ENCODE measurements around the gene KDM2A. TPM values are rescaled to one million over a fixed set of nuclear protein-coding genes. Genes with fewer than 3 reads are reported as not detected.
A peak's percentile ranks its signal among the peaks of the same experiment; 100 is the strongest.

The KDM2A gene
- total RNA-seq, 2 donors from 2014 or later: 27.7 to 37.3 TPM

DNA sequence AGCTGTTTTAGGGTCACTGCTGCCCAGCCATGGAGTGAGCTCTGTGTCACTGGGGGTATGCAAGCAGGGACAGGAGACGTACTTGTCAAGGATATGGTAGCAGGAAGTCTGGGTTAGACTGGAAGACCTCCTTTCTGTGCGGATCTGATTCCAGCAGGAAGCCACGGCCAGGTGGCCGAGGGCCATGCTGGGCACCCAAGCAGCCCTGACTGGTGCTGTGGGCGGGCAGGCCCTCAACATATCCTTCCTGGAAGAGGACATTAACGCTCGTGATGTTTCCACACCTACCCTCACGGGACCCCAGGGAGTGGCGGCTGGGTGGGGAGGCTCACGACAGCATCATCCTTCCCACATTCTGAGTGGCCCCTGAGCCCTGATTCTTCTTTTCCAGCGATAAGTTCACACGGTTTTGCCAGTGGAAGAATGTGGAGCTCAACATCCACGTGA lies 161.3 kb downstream of the KDM2A start:
- peaks cover 0 to 51% of the 10 kb centered on the region in 2 donors for H3K4me1 ChIP-seq
- no peak overlapping the region for H3K27ac ChIP-seq

DNA sequence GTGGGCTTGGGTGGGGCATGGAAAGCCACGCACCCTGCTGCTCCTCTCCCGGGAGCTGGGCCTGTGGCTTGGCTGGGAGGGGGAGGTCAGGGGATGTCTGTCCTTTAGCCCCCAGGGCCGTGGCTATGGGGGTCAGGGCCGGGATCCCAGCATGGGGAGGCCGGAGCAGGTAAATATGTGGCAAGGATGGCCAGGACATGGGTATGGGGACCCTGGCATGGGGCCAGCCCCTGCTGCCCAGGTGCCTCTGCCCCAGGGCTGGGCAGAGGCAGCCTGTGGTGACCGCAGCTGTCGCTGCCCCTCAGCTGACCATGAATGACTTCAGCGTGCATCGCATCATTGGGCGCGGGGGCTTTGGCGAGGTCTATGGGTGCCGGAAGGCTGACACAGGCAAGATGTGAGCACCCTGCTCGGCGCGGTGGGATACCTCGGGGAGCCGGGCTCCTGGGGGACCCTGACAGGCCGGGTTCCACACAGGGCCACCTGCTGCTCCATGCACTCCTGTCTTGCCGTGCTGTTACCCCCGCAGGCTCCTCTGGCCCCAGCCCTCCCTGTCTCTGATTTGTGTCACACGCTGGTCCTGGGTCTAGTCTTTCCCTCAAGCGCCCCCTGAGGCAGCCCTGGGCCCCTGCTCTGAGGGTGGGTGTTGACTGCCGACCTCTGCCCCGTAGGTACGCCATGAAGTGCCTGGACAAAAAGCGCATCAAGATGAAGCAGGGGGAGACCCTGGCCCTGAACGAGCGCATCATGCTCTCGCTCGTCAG lies 161.9 kb downstream of the KDM2A start:
- H3K27me3 ChIP-seq: no peaks in the 10 kb centered on the region
- TF ChIP-seq, protein P1, sequence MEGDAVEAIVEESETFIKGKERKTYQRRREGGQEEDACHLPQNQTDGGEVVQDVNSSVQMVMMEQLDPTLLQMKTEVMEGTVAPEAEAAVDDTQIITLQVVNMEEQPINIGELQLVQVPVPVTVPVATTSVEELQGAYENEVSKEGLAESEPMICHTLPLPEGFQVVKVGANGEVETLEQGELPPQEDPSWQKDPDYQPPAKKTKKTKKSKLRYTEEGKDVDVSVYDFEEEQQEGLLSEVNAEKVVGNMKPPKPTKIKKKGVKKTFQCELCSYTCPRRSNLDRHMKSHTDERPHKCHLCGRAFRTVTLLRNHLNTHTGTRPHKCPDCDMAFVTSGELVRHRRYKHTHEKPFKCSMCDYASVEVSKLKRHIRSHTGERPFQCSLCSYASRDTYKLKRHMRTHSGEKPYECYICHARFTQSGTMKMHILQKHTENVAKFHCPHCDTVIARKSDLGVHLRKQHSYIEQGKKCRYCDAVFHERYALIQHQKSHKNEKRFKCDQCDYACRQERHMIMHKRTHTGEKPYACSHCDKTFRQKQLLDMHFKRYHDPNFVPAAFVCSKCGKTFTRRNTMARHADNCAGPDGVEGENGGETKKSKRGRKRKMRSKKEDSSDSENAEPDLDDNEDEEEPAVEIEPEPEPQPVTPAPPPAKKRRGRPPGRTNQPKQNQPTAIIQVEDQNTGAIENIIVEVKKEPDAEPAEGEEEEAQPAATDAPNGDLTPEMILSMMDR (IDR thresholded peaks at IDR 0.05): no peak
- H3K27ac ChIP-seq: no peak overlapping the region
- H3K4me1 ChIP-seq: peaks cover 0 to 45% of the 10 kb centered on the region in 2 donors
- peaks cover 74% of the 10 kb centered on the region for H3K36me3 ChIP-seq
- no peak overlapping the region for H3K4me3 ChIP-seq
- DNase-seq (ENCODE audit: low spot score): no peak
- H3K9me3 ChIP-seq: no peaks in the 10 kb centered on the region

More for the DNA sequence above, 161.3 kb downstream of the KDM2A start:
- Histone ChIP-seq H3K9me3 (no peaks in the 10 kb centered on the region), H3K27me3 (no peaks in the 10 kb centered on the region), H3K4me3 (no peak overlapping the region), H3K36me3 (peaks cover 68% of the 10 kb centered on the region)
- DNase-seq (ENCODE audit: low spot score): no peak
- TF ChIP-seq, protein P1 (IDR thresholded peaks at IDR 0.05): no peak

DNA sequence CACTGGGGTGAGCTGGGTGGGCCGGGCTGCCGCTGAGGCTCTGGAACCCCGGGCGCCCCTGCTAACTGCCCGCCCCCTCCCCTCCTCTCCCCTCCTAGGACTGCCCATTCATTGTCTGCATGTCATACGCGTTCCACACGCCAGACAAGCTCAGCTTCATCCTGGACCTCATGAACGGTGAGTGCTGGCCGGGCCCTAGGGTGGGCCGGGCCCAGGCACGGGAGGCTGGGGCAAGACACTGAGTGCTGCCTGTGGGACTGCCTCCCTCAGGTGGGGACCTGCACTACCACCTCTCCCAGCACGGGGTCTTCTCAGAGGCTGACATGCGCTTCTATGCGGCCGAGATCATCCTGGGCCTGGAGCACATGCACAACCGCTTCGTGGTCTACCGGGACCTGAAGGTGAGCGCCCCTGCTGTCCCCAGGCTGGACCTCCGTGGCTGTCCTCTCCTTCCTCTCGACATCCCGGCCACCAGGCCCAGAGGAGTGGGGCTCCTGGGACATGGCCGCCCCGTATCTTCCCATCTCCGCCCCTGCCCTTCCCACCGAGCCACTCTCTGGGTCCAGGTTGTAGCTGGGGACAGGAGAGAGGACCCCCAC lies 162.6 kb downstream of the KDM2A start:
- TF ChIP-seq, protein P1 (IDR thresholded peaks at IDR 0.05): no peak
- no peak overlapping the region for H3K27ac ChIP-seq
- no peak for DNase-seq (ENCODE audit: low spot score)
- H3K27me3 ChIP-seq: no peaks in the 10 kb centered on the region
- peaks cover 0 to 41% of the 10 kb centered on the region in 2 donors for H3K4me1 ChIP-seq
- peaks cover 81% of the 10 kb centered on the region for H3K36me3 ChIP-seq
- no peak overlapping the region for H3K4me3 ChIP-seq
- no peaks in the 10 kb centered on the region for H3K9me3 ChIP-seq

DNA sequence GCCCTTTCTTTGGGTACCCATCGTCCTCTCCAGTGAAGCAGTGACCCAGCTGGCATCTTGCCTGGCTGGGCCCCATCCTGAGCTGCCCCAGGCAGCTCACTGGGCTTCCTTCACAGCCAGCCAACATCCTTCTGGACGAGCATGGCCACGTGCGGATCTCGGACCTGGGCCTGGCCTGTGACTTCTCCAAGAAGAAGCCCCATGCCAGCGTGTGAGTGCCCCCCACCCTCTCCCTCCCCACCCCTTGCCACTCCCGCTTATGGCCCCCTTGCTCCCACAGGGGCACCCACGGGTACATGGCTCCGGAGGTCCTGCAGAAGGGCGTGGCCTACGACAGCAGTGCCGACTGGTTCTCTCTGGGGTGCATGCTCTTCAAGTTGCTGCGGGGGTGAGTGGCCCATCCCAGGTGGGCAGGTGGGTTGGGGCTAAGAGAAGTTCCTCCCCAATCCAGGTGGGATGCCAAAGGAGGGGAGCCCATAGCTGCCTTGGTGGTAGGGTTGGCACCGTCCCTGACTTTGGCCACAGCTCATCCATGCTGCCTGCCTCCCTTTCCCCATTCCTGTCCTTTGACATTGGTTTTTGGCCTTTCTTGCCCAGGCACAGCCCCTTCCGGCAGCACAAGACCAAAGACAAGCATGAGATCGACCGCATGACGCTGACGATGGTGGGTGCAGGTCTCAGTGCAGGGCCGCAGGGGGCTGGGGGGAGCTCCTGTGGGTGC lies 163.3 kb downstream of the KDM2A start:
- H3K36me3 ChIP-seq: peaks cover 85% of the 10 kb centered on the region
- no peak overlapping the region for H3K4me3 ChIP-seq
- no peaks in the 10 kb centered on the region for H3K27me3 ChIP-seq
- no peaks in the 10 kb centered on the region for H3K9me3 ChIP-seq
- TF ChIP-seq, protein P1 (IDR thresholded peaks at IDR 0.05): no peak
- DNase-seq (ENCODE audit: low spot score): no peak
- peak overlapping the region in 1 of 2 donors; percentile 3 for H3K27ac ChIP-seq
- peaks cover 0 to 41% of the 10 kb centered on the region in 2 donors for H3K4me1 ChIP-seq

DNA sequence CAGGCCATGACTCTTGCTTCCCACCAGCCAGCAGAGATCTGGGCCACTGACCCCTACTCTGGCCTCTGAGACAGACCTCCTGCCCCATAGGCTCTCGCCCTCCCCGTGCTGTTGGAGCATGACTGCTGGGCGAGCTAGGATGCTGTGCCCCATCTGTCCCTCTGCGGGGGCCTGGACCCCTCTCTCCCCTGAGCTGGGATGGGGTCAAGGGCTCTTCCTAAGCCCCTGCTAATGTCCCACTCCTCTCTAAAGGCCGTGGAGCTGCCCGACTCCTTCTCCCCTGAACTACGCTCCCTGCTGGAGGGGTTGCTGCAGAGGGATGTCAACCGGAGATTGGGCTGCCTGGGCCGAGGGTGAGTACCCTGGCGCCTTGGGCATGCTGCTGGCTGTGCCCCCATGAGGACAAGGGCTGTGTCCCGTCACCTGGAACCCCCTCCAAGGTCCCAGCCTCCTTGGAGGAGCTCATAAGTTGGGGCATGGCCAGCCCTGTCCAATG lies 163.9 kb downstream of the KDM2A start:
- no peaks in the 10 kb centered on the region for H3K9me3 ChIP-seq
- no peak overlapping the region for H3K4me3 ChIP-seq
- H3K36me3 ChIP-seq: peaks cover 85% of the 10 kb centered on the region
- no peaks in the 10 kb centered on the region for H3K27me3 ChIP-seq
- TF ChIP-seq, protein P1 (IDR thresholded peaks at IDR 0.05): no peak
- peak overlapping the region in 1 of 2 donors; percentile 18 for H3K27ac ChIP-seq
- DNase-seq (ENCODE audit: low spot score): no peak
- peaks cover 0 to 41% of the 10 kb centered on the region in 2 donors for H3K4me1 ChIP-seq

Measured in right atrium auricular region (tissue), 2 donors.